ES-I3 (cell line): ENCODE data around the gene SPATA3.

Experiments used
- H3K36me3 ChIP-seq: 2 replicates; pipeline ENCODE4 v1.6.1; 2013; ENCODE audit warnings: mild to moderate bottlenecking, low read length, control low read depth, moderate library complexity; ENCODE audit not compliant: insufficient read depth
- H3K4me1 ChIP-seq: 2 replicates; pipeline ENCODE4 v1.6.1; 2013; ENCODE audit warnings: mild to moderate bottlenecking, control low read depth, low read length; ENCODE audit not compliant: insufficient read depth
- H3K9ac ChIP-seq: 2 replicates; pipeline ENCODE4 v1.6.1; 2013; ENCODE audit warnings: low read depth, mild to moderate bottlenecking, low read length, moderate library complexity
- H3K9me3 ChIP-seq: 2 replicates; pipeline ENCODE4 v1.6.1; 2013; ENCODE audit warnings: mild to moderate bottlenecking, low read length, moderate library complexity; ENCODE audit not compliant: control insufficient read depth, insufficient read depth

SPATA3 gene

GRCh38 chr2:230995821-230996220 lies at the start of gene SPATA3:
Gene SPATA3, plus strand, starts transcription at chr2:230996121. Its CDS starts 113 bp downstream, at chr2:230996234.
- no peak within 1 kb of the TSS for H3K9ac ChIP-seq
- H3K36me3 ChIP-seq = no peaks in the 10 kb centered on the region
- H3K9me3 ChIP-seq = no peaks in the 10 kb centered on the region; the same call in 1 of the 2 replicates
- no peaks in the 10 kb centered on the region for H3K4me1 ChIP-seq

GRCh38 chr2:230946429-230947234 lies 49.3 kb upstream of the SPATA3 start:
- Histone ChIP-seq H3K36me3 (no peaks in the 10 kb centered on the region), H3K9ac (no peak overlapping the region), H3K9me3 (no peaks in the 10 kb centered on the region), H3K4me1 (no peaks in the 10 kb centered on the region)

- no peaks in the 10 kb centered on the region for H3K4me1 ChIP-seq
- no peaks in the 10 kb centered on the region for H3K9me3 ChIP-seq
- no peaks in the 10 kb centered on the region for H3K36me3 ChIP-seq
- H3K9ac ChIP-seq = no peak overlapping the region
Measured at GRCh38 chr2:230947235-230947576, 48.7 kb upstream of the SPATA3 start.

DNA sequence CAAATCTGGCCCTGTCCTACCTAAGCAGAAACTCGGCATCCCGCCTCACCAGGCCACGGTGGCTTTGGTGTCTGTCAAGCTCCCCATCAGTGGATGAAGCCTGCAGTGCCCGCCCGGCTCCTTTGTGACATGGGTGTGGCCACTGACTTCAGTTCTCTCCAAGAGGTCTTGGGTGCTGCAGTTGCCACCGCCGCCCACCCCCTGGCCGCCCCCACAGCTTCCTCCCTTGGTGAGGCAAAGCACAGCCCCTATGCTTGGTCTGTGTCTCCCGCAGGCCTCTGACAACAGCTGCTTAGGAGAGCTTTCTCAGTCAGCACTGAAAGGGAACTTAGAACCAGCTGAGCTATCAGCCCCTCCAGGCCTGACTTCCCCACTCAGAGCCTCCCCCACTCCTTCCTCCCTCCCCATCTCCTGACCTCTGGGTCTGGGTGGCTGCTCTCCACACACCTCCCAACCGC lies 48.0 kb upstream of the SPATA3 start:
- Histone ChIP-seq H3K36me3 (no peaks in the 10 kb centered on the region), H3K9ac (no peak overlapping the region), H3K9me3 (no peaks in the 10 kb centered on the region), H3K4me1 (no peaks in the 10 kb centered on the region)

GRCh38 chr2:230949966-230950873 lies 45.7 kb upstream of the SPATA3 start:
- Histone ChIP-seq H3K9ac (no peak overlapping the region), H3K9me3 (no peaks in the 10 kb centered on the region), H3K36me3 (no peaks in the 10 kb centered on the region), H3K4me1 (no peaks in the 10 kb centered on the region)

GRCh38 chr2:230950874-230951339 lies 45.0 kb upstream of the SPATA3 start:
- Histone ChIP-seq H3K4me1 (no peaks in the 10 kb centered on the region), H3K36me3 (no peaks in the 10 kb centered on the region), H3K9me3 (no peaks in the 10 kb centered on the region), H3K9ac (no peak overlapping the region)

DNA sequence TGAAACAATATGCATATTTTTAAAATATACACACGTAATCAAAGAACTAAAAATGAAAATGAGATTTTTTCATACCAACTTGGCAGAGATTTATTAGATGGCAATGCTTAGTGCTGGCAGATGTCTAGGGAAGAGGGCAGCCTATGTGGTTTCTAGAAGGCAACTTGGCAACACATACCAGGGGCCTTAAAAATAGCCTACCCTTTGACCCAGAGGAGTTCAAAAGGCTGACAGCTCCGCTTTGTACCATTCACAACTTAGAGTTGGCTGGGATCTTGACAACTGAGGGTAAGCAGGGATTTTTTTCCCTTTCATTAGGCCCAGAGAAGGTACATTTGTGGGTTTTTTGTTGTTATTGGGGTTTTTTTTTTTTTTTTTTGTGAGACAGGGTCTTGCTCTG lies 44.5 kb upstream of the SPATA3 start:
- Histone ChIP-seq H3K36me3 (no peaks in the 10 kb centered on the region), H3K9ac (no peak overlapping the region), H3K4me1 (no peaks in the 10 kb centered on the region), H3K9me3 (no peaks in the 10 kb centered on the region)

DNA sequence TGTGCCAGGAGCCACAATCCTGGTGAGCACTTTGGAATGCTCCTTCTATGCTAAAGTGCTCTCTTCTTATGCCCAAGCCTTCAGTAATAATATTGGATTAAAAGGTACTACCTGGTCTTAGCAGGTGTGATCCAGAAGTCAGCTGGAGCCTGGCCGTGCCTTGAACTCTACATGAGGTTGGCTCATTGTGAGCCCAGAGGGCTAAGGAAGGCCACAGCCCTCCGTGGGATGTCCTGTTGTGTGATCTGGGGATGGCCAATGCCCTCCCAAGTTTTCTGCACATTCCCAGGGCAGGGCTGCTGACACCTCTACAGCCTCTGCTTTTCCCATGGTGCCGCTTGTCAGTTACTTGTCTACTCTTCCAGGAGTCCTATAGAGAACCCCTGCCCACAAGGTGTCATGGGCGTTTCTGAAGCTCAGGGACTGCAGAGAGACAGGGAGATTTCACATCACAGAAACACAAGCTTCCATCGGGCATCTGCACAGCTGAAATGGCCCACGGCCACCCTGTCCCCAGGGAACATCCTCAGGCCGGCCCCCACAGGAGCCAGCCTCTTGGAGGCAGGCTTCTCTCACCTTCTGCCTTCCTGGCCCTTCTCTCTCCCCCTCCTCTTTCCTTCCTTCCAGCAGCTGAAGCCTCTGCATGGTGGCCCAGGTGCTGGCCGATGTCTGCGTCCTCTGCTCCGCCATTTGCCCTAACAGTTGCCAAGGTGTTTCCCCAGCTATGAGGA lies 43.5 kb upstream of the SPATA3 start:
- Histone ChIP-seq H3K9ac (no peak overlapping the region), H3K4me1 (no peaks in the 10 kb centered on the region), H3K36me3 (no peaks in the 10 kb centered on the region), H3K9me3 (no peaks in the 10 kb centered on the region)

DNA sequence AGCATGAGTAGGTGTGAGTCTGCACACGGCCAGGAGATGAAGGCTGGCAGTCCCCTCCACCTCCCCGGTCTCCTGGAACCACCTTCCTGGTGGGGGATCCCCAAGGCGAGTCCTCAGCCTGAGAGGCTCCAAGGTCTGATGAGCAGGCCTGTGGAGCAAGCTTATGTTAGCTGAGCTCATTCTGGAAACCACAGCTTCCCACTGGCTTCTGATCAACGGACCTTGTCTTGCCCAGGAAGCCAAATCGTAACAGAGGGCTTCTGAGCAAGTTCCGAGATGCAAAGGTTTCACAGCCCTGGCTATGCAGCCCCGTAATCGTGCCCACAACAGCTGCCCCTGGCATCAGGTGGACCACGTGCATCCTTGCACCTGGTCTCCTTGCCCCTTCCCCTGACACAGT lies 42.1 kb upstream of the SPATA3 start:
- H3K9me3 ChIP-seq = no peaks in the 10 kb centered on the region
- no peaks in the 10 kb centered on the region for H3K36me3 ChIP-seq
- H3K4me1 ChIP-seq = no peaks in the 10 kb centered on the region
- H3K9ac ChIP-seq = no peak overlapping the region

- H3K36me3 ChIP-seq = no peaks in the 10 kb centered on the region
- H3K9ac ChIP-seq = no peak overlapping the region
- H3K9me3 ChIP-seq = no peaks in the 10 kb centered on the region
- H3K4me1 ChIP-seq = no peaks in the 10 kb centered on the region
Measured at GRCh38 chr2:230954746-230955145, 41.2 kb upstream of the SPATA3 start.

- Histone ChIP-seq H3K4me1 (no peaks in the 10 kb centered on the region), H3K36me3 (no peaks in the 10 kb centered on the region), H3K9ac (no peak overlapping the region), H3K9me3 (no peaks in the 10 kb centered on the region)
Measured at GRCh38 chr2:230955163-230955737, 40.7 kb upstream of the SPATA3 start.

- no peaks in the 10 kb centered on the region for H3K9me3 ChIP-seq
- peak overlapping the region; percentile 70 for H3K9ac ChIP-seq
- H3K36me3 ChIP-seq = no peaks in the 10 kb centered on the region
- no peaks in the 10 kb centered on the region for H3K4me1 ChIP-seq
Measured at GRCh38 chr2:230956827-230957755, 38.8 kb upstream of the SPATA3 start.

- no peaks in the 10 kb centered on the region for H3K9me3 ChIP-seq
- no peaks in the 10 kb centered on the region for H3K4me1 ChIP-seq
- H3K36me3 ChIP-seq = no peaks in the 10 kb centered on the region
- peak overlapping the region; percentile 70 for H3K9ac ChIP-seq
Measured at GRCh38 chr2:230957756-230958391, 38.0 kb upstream of the SPATA3 start.
